Thoracic aorta (tissue), 2 donors: ENCODE measurements around the gene UGT2A2. TPM values are rescaled to one million over a fixed set of nuclear protein-coding genes. Genes with fewer than 3 reads are reported as not detected.

Source experiments
- ATAC-seq: fragments of 150-250 bp; one replicate; pipeline ENCODE4 v1.8.0; 2017; ENCODE audit warnings: low read depth; ENCODE audit not compliant: insufficient number of reproducible peaks, low FRiP score
- DNase-seq: peaks from one replicate; pipeline ENCODE4 v3.0.0-alpha.2; 2020; ENCODE audit warnings: low spot score
- H3K27ac ChIP-seq, 2 donors: fragments of 200-600 bp; sonication (generic); 1 replicate in 1 of 2; 2 replicates in 1 of 2; pipeline ENCODE4 v1.5.1; 2016; ENCODE audit warnings: mild to moderate bottlenecking in 2 of 2, moderate library complexity in 2 of 2
- H3K27me3 ChIP-seq: fragments of 200-600 bp; sonication (generic); replicated peaks from 2 replicates; pipeline ENCODE4 v1.6.0; 2016; ENCODE audit warnings: mild to moderate bottlenecking; ENCODE audit not compliant: insufficient read depth
- H3K36me3 ChIP-seq: fragments of 200-600 bp; sonication (generic); one replicate; pipeline ENCODE4 v1.5.1; 2016
- H3K4me1 ChIP-seq, 2 donors: fragments of 200-600 bp; sonication (generic); 1 replicate in 1 of 2; 2 replicates in 1 of 2; pipeline versions ENCODE4 v1.5.1 to v1.6.0; 2016; ENCODE audit warnings: low read depth in 2 of 2, mild to moderate bottlenecking in 1 of 2; ENCODE audit not compliant: control insufficient read depth in 1 of 2
- H3K4me3 ChIP-seq: fragments of 200-600 bp; sonication (generic); 2 replicates; pipeline ENCODE4 v1.5.1; 2016; ENCODE audit warnings: mild to moderate bottlenecking
- H3K9me3 ChIP-seq: fragments of 200-600 bp; sonication (generic); 2 replicates; pipeline ENCODE4 v1.5.1; 2016
- total RNA-seq, 2 donors: library from RNA; depleted of rRNA; stranded (reverse); fragments of >200 nt; gene quantifications; one replicate each; pipeline versions ENCODE4 v1.1.0 to v1.2.3, GENCODE V29; 2016
- TF ChIP-seq, protein P1 (sequence below): fragments of 200-600 bp; sonication (generic); IDR thresholded peaks from one replicate; pipeline ENCODE4 v1.5.1; 2019; ENCODE audit warnings: antibody characterized with exemption

The UGT2A2 gene
- total RNA-seq, 2 donors from 2014 or later = not detected

DNA sequence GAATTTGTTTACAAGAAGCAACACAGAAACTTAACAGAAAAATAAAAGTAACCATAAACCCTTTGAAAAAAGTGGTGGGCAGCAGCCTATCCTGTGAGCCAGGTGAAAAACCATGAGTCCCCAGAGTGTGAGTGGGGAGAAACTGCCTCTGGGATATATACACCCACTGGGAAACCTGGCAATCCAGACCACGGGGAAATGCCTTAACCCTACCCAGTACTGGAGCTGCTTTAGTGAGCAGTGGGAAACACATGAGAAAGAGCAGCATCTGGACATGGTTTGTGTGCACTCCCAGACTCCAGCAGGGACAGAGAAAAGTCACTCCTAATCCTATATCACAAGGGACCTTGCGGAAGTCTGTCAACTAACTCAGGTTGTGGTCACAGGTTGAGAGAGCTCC lies 39.4 kb downstream of the UGT2A2 start:
- H3K27me3 ChIP-seq = no peaks in the 10 kb centered on the region
- H3K4me1 ChIP-seq = no peaks in the 10 kb centered on the region
- no peaks in the 10 kb centered on the region for H3K9me3 ChIP-seq
- no peak overlapping the region for H3K4me3 ChIP-seq
- no peak for DNase-seq
- ATAC-seq = no peak
- TF ChIP-seq, protein P1, sequence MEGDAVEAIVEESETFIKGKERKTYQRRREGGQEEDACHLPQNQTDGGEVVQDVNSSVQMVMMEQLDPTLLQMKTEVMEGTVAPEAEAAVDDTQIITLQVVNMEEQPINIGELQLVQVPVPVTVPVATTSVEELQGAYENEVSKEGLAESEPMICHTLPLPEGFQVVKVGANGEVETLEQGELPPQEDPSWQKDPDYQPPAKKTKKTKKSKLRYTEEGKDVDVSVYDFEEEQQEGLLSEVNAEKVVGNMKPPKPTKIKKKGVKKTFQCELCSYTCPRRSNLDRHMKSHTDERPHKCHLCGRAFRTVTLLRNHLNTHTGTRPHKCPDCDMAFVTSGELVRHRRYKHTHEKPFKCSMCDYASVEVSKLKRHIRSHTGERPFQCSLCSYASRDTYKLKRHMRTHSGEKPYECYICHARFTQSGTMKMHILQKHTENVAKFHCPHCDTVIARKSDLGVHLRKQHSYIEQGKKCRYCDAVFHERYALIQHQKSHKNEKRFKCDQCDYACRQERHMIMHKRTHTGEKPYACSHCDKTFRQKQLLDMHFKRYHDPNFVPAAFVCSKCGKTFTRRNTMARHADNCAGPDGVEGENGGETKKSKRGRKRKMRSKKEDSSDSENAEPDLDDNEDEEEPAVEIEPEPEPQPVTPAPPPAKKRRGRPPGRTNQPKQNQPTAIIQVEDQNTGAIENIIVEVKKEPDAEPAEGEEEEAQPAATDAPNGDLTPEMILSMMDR = no peak
- H3K27ac ChIP-seq = no peak overlapping the region
- no peaks in the 10 kb centered on the region for H3K36me3 ChIP-seq

DNA sequence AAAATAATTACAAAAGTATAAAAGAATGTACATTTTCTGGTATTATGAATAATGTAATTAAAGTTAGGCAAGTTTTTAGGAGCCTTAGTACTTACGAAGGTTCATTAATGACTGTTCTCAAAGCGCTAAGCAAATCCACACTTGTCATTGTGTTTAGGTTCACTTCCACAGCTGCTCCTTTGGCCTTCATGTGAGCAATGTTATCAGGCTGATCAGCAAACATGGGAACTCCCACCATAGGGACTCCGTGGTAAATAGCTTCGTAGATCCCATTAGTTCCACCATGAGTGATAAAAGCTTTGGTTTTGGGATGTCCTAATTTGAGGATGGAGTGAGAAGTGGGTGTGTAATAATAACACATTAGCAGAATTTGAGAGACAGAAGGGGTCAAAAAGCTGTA lies 45.1 kb downstream of the UGT2A2 start:
- Histone ChIP-seq H3K4me1 (no peaks in the 10 kb centered on the region), H3K36me3 (no peaks in the 10 kb centered on the region), H3K27ac (no peak overlapping the region), H3K27me3 (no peaks in the 10 kb centered on the region), H3K9me3 (no peaks in the 10 kb centered on the region), H3K4me3 (no peak overlapping the region)
- ATAC-seq (no peak), DNase-seq (no peak)
- TF ChIP-seq, protein P1 = no peak

DNA sequence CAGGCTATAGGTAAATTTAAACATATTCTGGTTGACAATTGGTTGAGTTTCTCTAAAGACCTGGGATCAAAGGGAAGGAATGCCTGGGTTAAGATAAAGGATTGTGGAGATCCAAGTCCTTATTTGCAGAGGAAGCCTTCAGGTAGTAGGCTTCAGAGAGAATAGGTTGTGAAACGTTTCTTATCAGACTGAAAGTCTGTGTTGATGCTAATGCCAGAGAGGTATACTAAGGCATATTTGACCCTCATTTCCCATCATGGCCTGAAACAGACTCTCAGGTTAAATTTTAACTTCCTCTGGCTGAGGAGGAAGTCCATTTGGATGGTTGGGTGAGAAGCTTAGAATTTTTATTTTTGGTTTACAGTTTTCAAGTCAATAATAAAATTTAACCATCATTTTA lies 48.1 kb downstream of the UGT2A2 start:
- Histone ChIP-seq H3K9me3 (no peaks in the 10 kb centered on the region), H3K4me1 (no peaks in the 10 kb centered on the region), H3K27ac (no peak overlapping the region), H3K27me3 (no peaks in the 10 kb centered on the region), H3K36me3 (no peaks in the 10 kb centered on the region), H3K4me3 (no peak overlapping the region)
- TF ChIP-seq, protein P1 = no peak
- ATAC-seq (no peak), DNase-seq (no peak)

DNA sequence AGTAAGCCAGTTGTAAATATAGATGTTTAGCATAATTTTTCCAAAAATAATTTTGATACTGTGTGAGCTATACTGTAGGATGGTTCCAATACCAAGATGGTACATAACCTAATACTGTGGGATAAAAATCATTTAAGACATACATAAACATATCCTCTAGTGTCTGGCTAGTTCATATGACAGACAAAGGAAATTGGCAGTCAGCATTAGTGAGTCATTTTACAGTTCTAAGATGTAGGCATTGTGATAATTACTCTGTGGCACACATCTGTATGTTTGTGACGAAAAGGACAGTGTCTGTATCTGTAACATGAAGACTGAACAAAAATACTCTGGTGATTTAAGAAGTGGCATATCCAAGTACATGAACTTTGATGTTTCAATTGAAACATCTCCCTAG lies 49.6 kb downstream of the UGT2A2 start:
- TF ChIP-seq, protein P1 = no peak
- Histone ChIP-seq H3K4me3 (no peak overlapping the region), H3K27ac (no peak overlapping the region), H3K27me3 (no peaks in the 10 kb centered on the region), H3K4me1 (no peaks in the 10 kb centered on the region), H3K36me3 (no peaks in the 10 kb centered on the region), H3K9me3 (no peaks in the 10 kb centered on the region)
- ATAC-seq = no peak
- DNase-seq = no peak

DNA sequence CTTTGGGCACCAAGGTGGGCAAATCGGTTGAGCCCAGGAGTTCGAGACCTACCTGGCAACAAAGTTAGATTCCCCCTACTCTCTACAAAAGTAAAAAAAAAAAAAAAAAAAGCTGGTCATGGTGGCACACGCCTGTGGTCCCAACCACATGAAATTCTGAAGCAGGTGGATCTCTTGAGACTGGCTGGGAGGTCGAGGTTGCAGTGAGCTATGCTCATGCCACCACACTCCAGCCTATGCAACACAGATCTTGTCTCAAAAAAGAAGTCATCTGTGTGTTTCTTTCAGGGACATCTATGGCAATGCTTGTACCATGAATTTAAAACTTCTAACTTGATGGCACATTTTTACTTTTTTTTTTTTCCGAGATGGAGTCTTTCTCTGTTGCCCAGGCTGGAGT lies 55.3 kb downstream of the UGT2A2 start:
- Histone ChIP-seq H3K27me3 (no peaks in the 10 kb centered on the region), H3K27ac (no peak overlapping the region), H3K4me3 (no peak overlapping the region), H3K4me1 (no peaks in the 10 kb centered on the region), H3K36me3 (no peaks in the 10 kb centered on the region), H3K9me3 (no peaks in the 10 kb centered on the region)
- TF ChIP-seq, protein P1 = no peak
- DNase-seq = no peak
- ATAC-seq = no peak
